ENCODE results near the gene KCNAB1.

DNA sequence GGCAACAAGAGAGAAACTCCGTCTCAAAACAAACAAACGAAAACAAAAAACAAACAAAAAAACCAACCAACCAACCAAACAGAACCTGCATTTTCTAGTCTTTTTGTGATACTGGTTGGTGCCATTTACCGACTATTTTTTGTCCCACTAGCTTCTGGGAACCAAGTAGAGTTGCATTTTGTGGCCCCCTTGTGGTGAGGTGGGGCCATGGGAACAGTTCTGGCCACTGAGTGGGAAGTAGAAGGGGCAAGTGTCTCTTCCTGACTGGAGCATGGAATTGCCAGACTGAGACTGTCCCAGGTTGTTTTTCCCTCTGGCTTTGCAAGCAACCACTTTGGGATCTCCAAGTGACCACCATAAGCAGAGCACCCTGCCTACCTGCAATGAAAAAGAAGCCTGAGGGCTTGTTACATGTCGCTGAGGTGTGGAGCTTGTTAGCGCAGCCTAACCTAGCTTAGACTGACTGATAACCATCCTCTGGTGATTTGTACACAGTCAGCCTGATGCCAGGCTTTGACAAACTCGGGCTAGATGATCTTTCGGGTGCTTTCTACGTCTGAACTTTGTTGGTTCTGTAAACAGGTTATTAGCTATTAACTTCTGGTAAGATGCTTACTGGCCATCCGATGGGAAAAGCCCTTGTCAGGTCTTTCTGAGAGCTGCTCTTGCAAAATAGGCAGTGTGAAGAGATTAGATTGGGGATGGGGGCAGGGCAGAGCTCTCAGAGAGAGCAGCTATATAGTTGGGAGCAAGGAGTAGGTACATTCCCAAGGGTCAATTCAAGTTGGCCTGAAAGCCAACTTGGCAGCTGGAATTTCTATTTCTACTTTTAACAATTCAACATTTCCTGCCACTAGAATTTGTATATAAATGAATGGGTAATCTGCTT is 262.3 kb downstream of the KCNAB1 start:
- TF ChIP-seq, protein P1, sequence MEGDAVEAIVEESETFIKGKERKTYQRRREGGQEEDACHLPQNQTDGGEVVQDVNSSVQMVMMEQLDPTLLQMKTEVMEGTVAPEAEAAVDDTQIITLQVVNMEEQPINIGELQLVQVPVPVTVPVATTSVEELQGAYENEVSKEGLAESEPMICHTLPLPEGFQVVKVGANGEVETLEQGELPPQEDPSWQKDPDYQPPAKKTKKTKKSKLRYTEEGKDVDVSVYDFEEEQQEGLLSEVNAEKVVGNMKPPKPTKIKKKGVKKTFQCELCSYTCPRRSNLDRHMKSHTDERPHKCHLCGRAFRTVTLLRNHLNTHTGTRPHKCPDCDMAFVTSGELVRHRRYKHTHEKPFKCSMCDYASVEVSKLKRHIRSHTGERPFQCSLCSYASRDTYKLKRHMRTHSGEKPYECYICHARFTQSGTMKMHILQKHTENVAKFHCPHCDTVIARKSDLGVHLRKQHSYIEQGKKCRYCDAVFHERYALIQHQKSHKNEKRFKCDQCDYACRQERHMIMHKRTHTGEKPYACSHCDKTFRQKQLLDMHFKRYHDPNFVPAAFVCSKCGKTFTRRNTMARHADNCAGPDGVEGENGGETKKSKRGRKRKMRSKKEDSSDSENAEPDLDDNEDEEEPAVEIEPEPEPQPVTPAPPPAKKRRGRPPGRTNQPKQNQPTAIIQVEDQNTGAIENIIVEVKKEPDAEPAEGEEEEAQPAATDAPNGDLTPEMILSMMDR (conservative IDR thresholded peaks at IDR 0.05; ENCODE audit: low read depth, low read length): peak; percentile 82
- no peak for TF ChIP-seq EZH2 (IDR thresholded peaks at IDR 0.05; ENCODE audit: borderline replicate concordance, low read depth, low read length, poor library complexity, severe bottlenecking)
